Muscle layer of duodenum (tissue), 2 donors: ENCODE data around the gene ABCC4.
"Not testable (repeated sequence)": the region's sequence is repeated elsewhere in the genome, so short reads cannot be mapped to it uniquely, and the experiment has no call there.

Experiments used
- H3K27ac ChIP-seq: one replicate; pipeline ENCODE4 v1.7.0; 2013; ENCODE audit warnings: mild to moderate bottlenecking, low read length
- H3K27me3 ChIP-seq: one replicate; pipeline ENCODE4 v1.7.0; 2013; ENCODE audit warnings: low read depth, mild to moderate bottlenecking, control low read depth, low read length
- H3K36me3 ChIP-seq, 2 donors: one replicate each; pipeline ENCODE4 v1.7.0; 2013; ENCODE audit warnings: low read length in 2 of 2, control low read depth in 1 of 2, mild to moderate bottlenecking in 1 of 2; ENCODE audit not compliant: insufficient read depth in 2 of 2, control insufficient read depth in 1 of 2
- H3K4me1 ChIP-seq, 2 donors: one replicate each; pipeline ENCODE4 v1.7.0; 2013; ENCODE audit warnings: low read length in 2 of 2, mild to moderate bottlenecking in 2 of 2, control low read depth in 1 of 2, moderate library complexity in 1 of 2; ENCODE audit not compliant: insufficient read depth in 2 of 2, control insufficient read depth in 1 of 2
- H3K4me3 ChIP-seq, 2 donors: one replicate each; pipeline ENCODE4 v1.7.0; 2013; ENCODE audit warnings: low read length in 2 of 2, low read depth in 1 of 2, mild to moderate bottlenecking in 1 of 2
- H3K9me3 ChIP-seq, 2 donors: one replicate each; pipeline ENCODE4 v1.7.0; 2013; ENCODE audit warnings: low read length in 2 of 2, control low read depth in 1 of 2, mild to moderate bottlenecking in 1 of 2; ENCODE audit not compliant: control insufficient read depth in 1 of 2
- donor health status: healthy.

ABCC4 gene

GRCh38 chr13:95209109-95209508, 92.1 kb downstream of the ABCC4 start:
- H3K4me1 ChIP-seq, result no peaks in the 10 kb centered on the region
- H3K4me3 ChIP-seq, result no peak overlapping the region
- no peaks in the 10 kb centered on the region for H3K27me3 ChIP-seq
- H3K9me3 ChIP-seq, result no peaks in the 10 kb centered on the region
- H3K36me3 ChIP-seq, result peaks cover 0 to 26% of the 10 kb centered on the region in 2 donors
- no peak overlapping the region for H3K27ac ChIP-seq

DNA sequence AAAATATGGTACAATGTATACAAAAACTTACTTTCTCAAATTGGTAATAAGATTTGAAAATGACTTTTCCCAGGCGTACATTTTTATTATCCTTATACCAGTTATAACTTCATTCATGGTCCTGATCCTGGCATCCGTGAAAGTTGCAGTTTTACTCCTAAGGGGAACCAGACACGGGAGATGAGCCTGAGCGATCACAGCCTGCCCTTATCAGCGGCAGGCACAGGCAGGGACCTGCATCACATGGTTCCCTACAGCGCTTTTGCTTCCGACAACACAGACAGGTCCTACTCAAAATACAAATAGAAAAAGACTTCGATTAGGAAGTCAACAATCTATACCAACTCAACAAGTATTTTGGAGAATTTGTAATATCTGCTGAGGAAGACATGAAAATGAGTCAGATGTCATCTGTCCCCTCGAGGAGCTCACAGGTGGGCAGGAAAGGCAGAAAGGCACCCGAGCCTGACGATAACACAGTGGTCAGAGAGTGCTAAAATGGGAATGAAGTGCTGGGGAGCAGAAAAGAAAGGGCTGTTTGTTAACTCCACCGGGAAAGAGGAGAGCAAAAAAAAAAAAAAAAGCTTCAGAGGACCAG, 93.4 kb downstream of the ABCC4 start:
- Histone ChIP-seq H3K4me1 (no peaks in the 10 kb centered on the region), H3K27me3 (no peaks in the 10 kb centered on the region), H3K27ac (no peak overlapping the region), H3K4me3 (no peak overlapping the region), H3K36me3 (peaks cover 0 to 26% of the 10 kb centered on the region in 2 donors), H3K9me3 (no peaks in the 10 kb centered on the region)

DNA sequence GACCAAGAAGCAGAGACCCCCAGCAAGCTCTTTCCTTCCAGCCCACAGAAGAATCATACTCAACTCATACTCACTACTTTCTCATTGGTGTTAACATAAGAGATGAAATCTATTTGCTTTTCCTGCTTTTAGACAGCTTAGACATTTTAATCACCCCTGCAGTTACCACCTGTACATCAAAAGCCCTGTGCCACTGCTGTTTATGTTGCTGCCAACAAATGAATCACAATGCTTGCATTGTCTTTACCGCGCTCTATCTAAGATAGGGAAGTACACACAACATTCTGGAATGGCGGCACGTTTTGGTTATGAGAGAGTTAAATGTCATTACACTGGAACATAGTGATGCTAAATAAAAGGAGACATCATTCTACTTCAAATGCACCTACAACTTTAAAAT, 95.1 kb downstream of the ABCC4 start:
- Histone ChIP-seq H3K4me1 (no peaks in the 10 kb centered on the region), H3K27me3 (no peaks in the 10 kb centered on the region), H3K9me3 (no peaks in the 10 kb centered on the region), H3K36me3 (peaks cover 0 to 26% of the 10 kb centered on the region in 2 donors), H3K4me3 (no peak overlapping the region), H3K27ac (no peak overlapping the region)

DNA sequence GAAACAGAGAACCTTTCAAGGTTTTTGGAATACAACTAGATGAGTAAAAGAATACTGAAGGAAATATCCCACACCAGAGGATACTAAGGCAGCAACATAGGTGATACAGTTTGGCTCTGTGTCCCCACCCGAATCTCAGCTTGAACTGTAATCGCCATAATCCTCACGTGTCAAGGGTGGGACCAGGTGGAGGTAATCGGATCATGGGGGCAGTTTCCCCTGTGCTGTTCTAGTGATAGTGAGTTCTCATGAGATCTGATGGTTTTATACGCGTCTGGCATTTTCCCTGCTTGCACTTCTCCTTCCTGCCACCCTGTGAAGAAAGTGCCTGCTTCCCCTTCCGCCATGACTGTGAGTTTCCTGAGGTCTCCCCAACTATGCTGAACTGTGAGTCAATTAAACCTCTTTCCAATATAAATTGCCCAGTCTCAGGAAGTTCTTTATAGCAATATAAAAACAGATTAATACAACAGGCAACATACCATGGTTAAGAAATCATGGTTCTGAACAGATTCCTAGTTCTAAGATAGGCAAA, 97.0 kb downstream of the ABCC4 start:
- peaks cover 0 to 19% of the 10 kb centered on the region in 2 donors for H3K36me3 ChIP-seq
- no peak overlapping the region for H3K27ac ChIP-seq
- H3K9me3 ChIP-seq, result no peaks in the 10 kb centered on the region
- no peaks in the 10 kb centered on the region for H3K27me3 ChIP-seq
- H3K4me3 ChIP-seq, result no peak overlapping the region
- no peaks in the 10 kb centered on the region for H3K4me1 ChIP-seq

DNA sequence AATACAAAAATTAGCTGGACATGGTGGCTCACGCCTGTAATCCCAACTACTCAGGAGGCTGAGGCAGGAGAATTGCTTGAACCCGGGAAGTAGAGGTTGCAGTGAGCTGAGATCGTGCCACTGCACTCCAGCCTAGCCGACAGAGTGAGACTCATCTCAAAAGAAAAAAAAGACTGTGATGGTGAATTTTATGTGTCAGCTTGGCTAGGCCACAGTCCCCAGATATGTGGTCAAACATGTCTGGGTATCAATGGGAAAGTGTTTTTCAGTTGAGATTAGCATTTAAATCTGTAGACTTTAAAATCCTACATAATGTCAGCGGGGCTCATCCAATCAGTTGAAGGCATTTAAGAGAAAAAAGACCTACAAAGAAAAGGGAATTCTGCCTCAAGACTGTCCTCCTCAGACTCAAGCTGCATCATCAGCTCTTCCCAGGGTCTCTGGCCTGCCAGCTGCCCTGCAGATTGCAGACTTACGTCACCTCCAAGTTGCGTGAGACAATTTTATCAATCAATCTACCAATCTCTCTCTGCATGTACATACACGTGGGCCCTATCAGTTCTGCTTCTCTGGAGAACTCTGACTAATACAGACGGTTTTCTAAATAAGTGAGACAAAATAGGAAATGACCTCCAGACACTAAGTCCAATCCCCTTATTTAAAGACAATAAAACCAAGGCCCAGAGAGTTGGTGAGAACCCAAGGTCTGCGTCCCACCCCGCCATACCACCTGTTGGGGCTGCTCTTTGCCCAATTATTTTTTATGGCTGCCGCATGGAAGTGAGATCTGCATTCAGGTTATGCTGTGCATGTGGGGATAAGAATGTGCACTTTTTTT, 99.2 kb downstream of the ABCC4 start:
- no peaks in the 10 kb centered on the region for H3K27me3 ChIP-seq
- H3K27ac ChIP-seq, result no peak overlapping the region
- peaks cover 0 to 13% of the 10 kb centered on the region in 2 donors for H3K36me3 ChIP-seq
- no peak overlapping the region for H3K4me3 ChIP-seq
- H3K4me1 ChIP-seq, result no peaks in the 10 kb centered on the region
- no peaks in the 10 kb centered on the region for H3K9me3 ChIP-seq

DNA sequence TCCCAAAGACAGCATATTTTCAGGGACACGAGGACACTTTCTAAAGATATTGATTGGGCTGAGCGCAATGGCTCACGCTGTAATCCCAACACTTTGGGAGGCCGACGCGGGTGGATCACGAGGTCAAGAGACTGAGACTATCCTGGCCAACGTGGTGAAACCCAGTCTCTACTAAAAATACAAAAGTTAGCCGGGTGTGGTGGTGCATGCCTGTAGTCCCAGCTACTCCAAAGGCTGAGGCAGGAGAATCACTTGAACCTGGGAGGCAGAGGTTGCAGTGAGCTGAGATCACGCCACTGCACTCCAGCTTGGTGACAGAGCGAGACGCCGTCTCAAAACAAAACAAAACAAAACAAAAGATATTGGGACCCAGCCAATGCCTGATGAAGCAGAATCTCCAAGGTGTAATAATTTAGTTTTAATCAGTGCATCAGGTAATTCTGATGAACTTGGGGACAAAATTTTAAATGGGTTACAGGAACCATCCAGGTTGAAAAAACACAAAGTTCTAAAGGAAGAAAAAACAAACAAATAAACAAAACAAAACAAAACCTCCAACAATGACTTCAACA, 100.8 kb downstream of the ABCC4 start:
- not testable (repeated sequence) for H3K4me1 ChIP-seq, H3K27ac ChIP-seq, H3K4me3 ChIP-seq

GRCh38 chr13:95199896-95200295, 101.4 kb downstream of the ABCC4 start:
- H3K4me1 ChIP-seq, result no peaks in the 10 kb centered on the region
- no peak overlapping the region for H3K4me3 ChIP-seq
- H3K36me3 ChIP-seq, result no peaks in the 10 kb centered on the region
- H3K27ac ChIP-seq, result no peak overlapping the region
- H3K27me3 ChIP-seq, result no peaks in the 10 kb centered on the region
- H3K9me3 ChIP-seq, result no peaks in the 10 kb centered on the region

More for the DNA sequence above, 100.8 kb downstream of the ABCC4 start:
- H3K36me3 ChIP-seq, H3K27me3 ChIP-seq, H3K9me3 ChIP-seq: not testable (repeated sequence)

DNA sequence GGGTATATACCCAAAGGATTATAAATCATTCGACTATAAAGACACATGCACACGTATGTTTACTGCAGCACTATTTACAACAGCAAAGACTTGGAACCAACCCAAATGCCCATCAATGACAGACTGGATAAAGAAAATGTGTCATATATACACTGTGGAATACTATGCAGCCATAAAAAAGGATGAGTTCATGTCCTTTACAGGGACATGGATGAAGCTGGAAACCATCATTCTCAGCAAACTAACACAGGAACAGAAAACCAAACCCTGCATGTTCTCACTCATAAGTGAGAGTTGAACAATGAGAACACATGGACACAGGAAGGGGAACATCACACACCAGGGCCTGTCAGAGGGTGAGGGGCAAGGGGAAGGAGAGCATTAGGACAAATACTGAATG, 102.6 kb downstream of the ABCC4 start:
- not testable (repeated sequence) for H3K27ac ChIP-seq, H3K4me3 ChIP-seq, H3K4me1 ChIP-seq, H3K9me3 ChIP-seq, H3K27me3 ChIP-seq, H3K36me3 ChIP-seq

DNA sequence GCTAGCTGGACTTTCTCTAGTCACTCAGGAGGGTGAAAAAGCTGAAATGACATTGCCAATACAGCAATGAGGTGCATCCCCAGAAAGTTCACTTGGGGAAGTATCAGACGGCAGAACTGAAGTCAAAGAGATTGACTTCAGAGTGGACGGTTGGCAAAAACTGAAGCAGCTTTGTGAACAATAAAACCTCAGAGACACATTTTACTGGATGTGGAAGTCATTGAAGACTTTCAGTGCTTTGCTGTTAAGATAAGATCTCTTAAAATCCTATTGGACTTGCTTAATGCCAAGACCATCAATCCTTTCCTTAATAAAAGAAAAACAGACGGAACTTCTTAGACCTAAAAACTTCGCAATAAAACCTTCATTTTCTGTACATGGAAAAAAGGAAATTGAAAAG, 103.7 kb downstream of the ABCC4 start:
- H3K9me3 ChIP-seq, result no peaks in the 10 kb centered on the region

DNA sequence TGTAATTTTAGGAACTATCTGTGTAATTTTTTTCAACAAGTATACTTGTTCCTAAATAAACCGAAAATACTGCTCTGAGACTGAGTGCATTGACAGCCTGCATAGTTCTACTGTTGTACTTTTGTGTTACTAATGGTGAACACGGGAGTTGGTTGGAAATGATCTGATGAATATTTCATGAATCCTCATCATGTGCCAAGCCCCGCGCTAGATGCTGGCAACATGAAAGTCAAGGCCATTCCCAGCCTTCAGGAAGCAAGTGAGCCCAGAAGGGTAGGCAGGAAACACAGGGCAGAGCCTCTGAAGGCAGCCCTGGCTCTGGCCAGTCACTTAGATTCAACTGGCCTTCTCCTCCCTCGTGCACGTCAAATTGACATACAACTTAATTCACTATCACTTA, 106.1 kb downstream of the ABCC4 start:
- no peak overlapping the region for H3K27ac ChIP-seq
- no peaks in the 10 kb centered on the region for H3K36me3 ChIP-seq
- no peaks in the 10 kb centered on the region for H3K27me3 ChIP-seq
- no peaks in the 10 kb centered on the region for H3K9me3 ChIP-seq
- H3K4me1 ChIP-seq, result peaks cover 0 to 5% of the 10 kb centered on the region in 2 donors
- no peak overlapping the region for H3K4me3 ChIP-seq

More for the DNA sequence above, 103.7 kb downstream of the ABCC4 start:
- H3K27me3 ChIP-seq, result no peaks in the 10 kb centered on the region
- no peaks in the 10 kb centered on the region for H3K36me3 ChIP-seq
- H3K27ac ChIP-seq, result no peak overlapping the region
- H3K4me3 ChIP-seq, result no peak overlapping the region
- no peaks in the 10 kb centered on the region for H3K4me1 ChIP-seq

DNA sequence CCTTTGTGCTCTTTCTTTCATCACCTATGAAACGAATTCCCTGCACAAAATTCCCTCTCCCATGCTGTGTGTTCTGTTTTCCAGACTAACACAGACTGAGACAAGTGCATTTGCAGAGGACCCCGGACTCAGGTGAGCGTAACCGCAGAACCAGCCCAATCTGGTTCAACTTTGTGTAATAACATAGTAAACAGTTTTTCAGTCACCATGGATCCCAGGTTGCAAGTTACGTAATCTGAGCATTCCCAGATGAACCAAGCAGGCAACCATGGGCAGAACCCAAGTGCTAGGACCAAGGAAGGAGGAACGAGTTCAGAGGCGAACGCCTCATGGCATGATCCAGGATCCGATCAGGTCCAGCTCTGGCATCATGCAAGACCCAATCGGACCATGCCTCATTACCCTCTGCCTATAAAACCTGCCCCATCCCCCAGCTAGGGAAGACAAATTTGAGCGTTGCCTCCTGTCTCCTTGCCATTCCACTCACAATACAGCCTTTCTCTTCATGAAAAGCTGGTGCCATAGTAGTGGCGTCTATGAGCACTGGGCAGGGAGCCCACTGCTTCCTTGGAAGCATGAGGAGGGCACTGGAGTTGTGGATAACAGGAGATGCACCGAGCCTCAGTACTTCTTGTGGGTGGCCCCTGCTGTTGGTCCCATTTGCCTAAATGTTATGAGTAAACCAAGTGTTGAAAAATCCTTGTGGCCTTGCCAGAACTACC, 107.6 kb downstream of the ABCC4 start:
- Histone ChIP-seq H3K36me3 (no peaks in the 10 kb centered on the region), H3K4me1 (peaks cover 0 to 5% of the 10 kb centered on the region in 2 donors), H3K27ac (no peak overlapping the region), H3K4me3 (no peak overlapping the region), H3K9me3 (no peaks in the 10 kb centered on the region), H3K27me3 (no peaks in the 10 kb centered on the region)
